GM19467 (cell line): ENCODE measurements around the gene FBXO9.

Experiments used
- ATAC-seq: cut with Tn5 transposase; IDR thresholded peaks from one replicate; pipeline ENCODE4 v1.9.1; 2021; ENCODE audit warnings: mild to moderate bottlenecking, moderate library complexity; ENCODE audit not compliant: unreplicated experiment

FBXO9 gene

GRCh38 chr6:53086302-53086701, 21.1 kb downstream of the FBXO9 start:
- ATAC-seq = no peak

GRCh38 chr6:53089948-53090347, 24.7 kb downstream of the FBXO9 start:
- no peak for ATAC-seq

- ATAC-seq = no peak
Measured at GRCh38 chr6:53090576-53090975, 25.4 kb downstream of the FBXO9 start.

GRCh38 chr6:53095270-53095669, 30.1 kb downstream of the FBXO9 start:
- no peak for ATAC-seq

GRCh38 chr6:53095716-53096115, 30.5 kb downstream of the FBXO9 start:
- ATAC-seq = no peak

GRCh38 chr6:53100561-53100960, 35.4 kb downstream of the FBXO9 start:
- ATAC-seq = no peak

GRCh38 chr6:53101006-53101405, 35.8 kb downstream of the FBXO9 start:
- no peak for ATAC-seq

- no peak for ATAC-seq
Measured at GRCh38 chr6:53103993-53104675, 38.9 kb downstream of the FBXO9 start.

- no peak for ATAC-seq
Measured at GRCh38 chr6:53104916-53105315, 39.7 kb downstream of the FBXO9 start.

GRCh38 chr6:53107091-53107490, 41.9 kb downstream of the FBXO9 start:
- no peak for ATAC-seq

GRCh38 chr6:53109612-53110011, 44.4 kb downstream of the FBXO9 start:
- ATAC-seq = peak; percentile 60

GRCh38 chr6:53111865-53112264, 46.7 kb downstream of the FBXO9 start:
- ATAC-seq = no peak

GRCh38 chr6:53112404-53112803, 47.2 kb downstream of the FBXO9 start:
- no peak for ATAC-seq

GRCh38 chr6:53112871-53113270, 47.7 kb downstream of the FBXO9 start:
- ATAC-seq = no peak

GRCh38 chr6:53113742-53114141, 48.5 kb downstream of the FBXO9 start:
- no peak for ATAC-seq

GRCh38 chr6:53115113-53115512, 49.9 kb downstream of the FBXO9 start:
- ATAC-seq = no peak

- no peak for ATAC-seq
Measured at GRCh38 chr6:53115741-53116140, 50.5 kb downstream of the FBXO9 start.

GRCh38 chr6:53119349-53119748, 54.1 kb downstream of the FBXO9 start:
- no peak for ATAC-seq

GRCh38 chr6:53119772-53120409, 54.7 kb downstream of the FBXO9 start:
- no peak for ATAC-seq

- ATAC-seq = no peak
Measured at GRCh38 chr6:53124131-53124800, 59.1 kb downstream of the FBXO9 start.

GRCh38 chr6:53125276-53125675, 60.1 kb downstream of the FBXO9 start:
- no peak for ATAC-seq

- no peak for ATAC-seq
Measured at GRCh38 chr6:53128842-53129241, 63.6 kb downstream of the FBXO9 start.
